ENCODE results near the gene NAPG. TPM values are rescaled to one million over a fixed set of nuclear protein-coding genes. Genes with fewer than 3 reads are reported as not detected.
"Not testable (repeated sequence)": the region's sequence is repeated elsewhere in the genome, so short reads cannot be mapped to it uniquely, and the experiment has no call there.

Gene NAPG
- total RNA-seq, 1 donor from 2014 or later: 40.0 TPM

GRCh38 chr18:10569941-10570340 lies 44.1 kb downstream of the NAPG start:
- DNase-seq (ENCODE audit: low spot score); intact Hi-C loops (cut with DNase I); ATAC-seq: not testable (repeated sequence)

GRCh38 chr18:10570622-10571021 lies 44.8 kb downstream of the NAPG start:
- intact Hi-C loops (cut with DNase I): no loop called here
- ATAC-seq (no peak), DNase-seq (ENCODE audit: low spot score) (no peak)

DNA sequence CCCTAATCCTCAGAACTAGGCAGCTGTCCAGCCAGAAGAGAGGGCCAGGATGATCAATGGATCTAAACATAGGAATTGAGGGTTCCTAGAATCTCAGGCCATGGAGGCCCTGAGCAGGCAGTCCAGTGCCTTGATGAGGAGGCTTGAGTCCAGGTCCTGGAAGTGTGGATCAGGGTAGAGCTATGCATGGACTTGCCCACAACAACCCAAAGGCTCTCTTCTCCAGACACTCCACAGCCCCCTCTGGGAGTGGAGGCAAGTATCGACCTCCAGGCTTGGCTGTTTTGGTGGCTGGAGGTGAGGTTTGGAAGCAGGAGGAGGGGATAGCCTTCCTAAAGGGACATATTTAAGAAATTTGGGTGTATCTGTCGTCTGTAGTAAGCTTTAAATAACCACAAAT lies 45.7 kb downstream of the NAPG start:
- intact Hi-C loops (cut with DNase I): no loop called here
- ATAC-seq: no peak
- no peak for DNase-seq (ENCODE audit: low spot score)

- ATAC-seq; DNase-seq (ENCODE audit: low spot score); intact Hi-C loops (cut with DNase I): not testable (repeated sequence)
Measured at GRCh38 chr18:10573261-10573660, 47.4 kb downstream of the NAPG start.

- DNase-seq (ENCODE audit: low spot score); intact Hi-C loops (cut with DNase I); ATAC-seq: not testable (repeated sequence)
Measured at GRCh38 chr18:10574412-10574811, 48.6 kb downstream of the NAPG start.

DNA sequence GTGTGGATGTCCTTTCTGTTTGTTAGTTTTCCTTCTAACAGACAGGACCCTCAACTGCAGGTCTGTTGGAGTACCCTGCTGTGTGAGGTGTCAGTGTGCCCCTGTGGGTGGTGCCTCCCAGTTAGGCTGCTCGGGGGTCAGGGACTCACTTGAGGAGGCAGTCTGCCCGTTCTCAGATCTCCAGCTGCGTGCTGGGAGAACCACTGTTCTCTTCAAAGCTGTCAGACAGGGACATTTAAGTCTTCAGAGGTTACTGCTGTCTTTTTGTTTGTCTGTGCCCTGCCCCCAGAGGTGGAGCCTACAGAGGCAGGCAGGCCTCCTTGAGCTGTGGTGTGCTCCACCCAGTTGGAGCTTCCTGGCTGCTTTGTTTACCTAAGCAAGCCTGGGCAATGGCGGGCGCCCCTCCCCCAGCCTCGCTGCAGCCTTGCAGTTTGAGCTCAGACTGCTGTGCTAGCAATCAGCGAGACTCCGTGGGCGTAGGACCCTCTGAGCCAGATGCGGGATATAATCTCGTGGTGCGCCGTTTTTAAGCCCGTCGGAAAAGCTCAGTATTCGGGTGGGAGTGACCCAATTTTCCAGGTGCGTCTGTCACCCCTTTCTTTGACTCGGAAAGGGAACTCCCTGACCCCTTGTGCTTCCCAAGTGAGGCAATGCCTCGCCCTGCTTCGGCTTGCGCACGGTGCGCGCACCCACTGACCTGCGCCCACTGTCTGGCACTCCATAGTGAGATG lies 52.2 kb downstream of the NAPG start:
- intact Hi-C loops (cut with DNase I); ATAC-seq; DNase-seq (ENCODE audit: low spot score): not testable (repeated sequence)

- intact Hi-C loops (cut with DNase I); ATAC-seq; DNase-seq (ENCODE audit: low spot score): not testable (repeated sequence)
Measured at GRCh38 chr18:10578573-10578899, 52.7 kb downstream of the NAPG start.

- no peak for ATAC-seq
- intact Hi-C loops (cut with DNase I): no loop called here
Measured at GRCh38 chr18:10579079-10579867, 53.4 kb downstream of the NAPG start.

DNA sequence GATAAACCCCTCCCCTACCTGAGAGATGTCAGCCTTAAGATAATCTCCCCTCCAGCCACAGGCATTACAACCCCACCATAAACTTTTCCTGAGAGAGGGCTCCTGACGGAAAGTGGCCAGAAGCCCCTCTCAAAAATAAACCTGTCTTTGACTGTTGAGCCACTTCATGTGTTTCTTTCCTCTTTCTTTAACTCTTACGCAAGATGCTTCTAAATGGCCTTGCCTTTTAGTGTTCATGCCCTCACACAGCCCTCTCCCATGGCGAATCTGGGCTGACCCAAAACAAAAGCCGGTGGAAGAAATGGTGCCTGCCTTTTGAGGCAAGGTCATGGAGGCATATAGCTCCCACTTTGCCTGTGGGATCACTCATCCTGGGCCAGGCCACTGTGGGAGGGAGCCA lies 54.4 kb downstream of the NAPG start:
- ATAC-seq (no peak), DNase-seq (ENCODE audit: low spot score) (no peak)
- intact Hi-C loops (cut with DNase I): no loop called here

More at GRCh38 chr18:10579079-10579867, 53.4 kb downstream of the NAPG start:
- DNase-seq (ENCODE audit: low spot score): no peak

- ATAC-seq (no peak), DNase-seq (ENCODE audit: low spot score) (no peak)
- intact Hi-C loops (cut with DNase I): no loop called here
Measured at GRCh38 chr18:10585260-10585659, 59.4 kb downstream of the NAPG start.

DNA sequence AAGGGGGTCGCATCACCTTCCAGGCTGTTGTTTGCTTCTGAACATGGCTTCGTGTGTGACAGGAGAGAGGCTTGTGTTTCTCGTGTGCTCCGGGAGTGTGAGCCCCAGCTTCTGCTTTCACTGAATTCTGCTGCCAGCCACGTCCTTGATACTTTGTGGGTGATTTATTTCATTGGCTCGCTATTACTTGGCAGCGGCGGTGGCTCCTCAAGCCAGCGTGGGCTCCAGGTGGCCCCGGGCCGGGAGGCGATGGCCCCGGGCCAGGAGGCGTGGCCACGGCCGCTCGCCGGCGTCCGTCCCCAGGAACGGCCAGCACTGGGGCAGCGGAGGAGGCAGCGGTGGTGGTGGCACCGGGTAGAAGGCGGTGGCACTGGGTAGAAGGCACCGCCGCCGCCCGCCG lies 63.1 kb downstream of the NAPG start:
- ATAC-seq: no peak
- intact Hi-C loops (cut with DNase I): no loop called here
- no peak for DNase-seq (ENCODE audit: low spot score)

GRCh38 chr18:10590412-10590811 lies 64.6 kb downstream of the NAPG start:
- no peak for DNase-seq (ENCODE audit: low spot score)
- intact Hi-C loops (cut with DNase I): no loop called here
- ATAC-seq: no peak

DNA sequence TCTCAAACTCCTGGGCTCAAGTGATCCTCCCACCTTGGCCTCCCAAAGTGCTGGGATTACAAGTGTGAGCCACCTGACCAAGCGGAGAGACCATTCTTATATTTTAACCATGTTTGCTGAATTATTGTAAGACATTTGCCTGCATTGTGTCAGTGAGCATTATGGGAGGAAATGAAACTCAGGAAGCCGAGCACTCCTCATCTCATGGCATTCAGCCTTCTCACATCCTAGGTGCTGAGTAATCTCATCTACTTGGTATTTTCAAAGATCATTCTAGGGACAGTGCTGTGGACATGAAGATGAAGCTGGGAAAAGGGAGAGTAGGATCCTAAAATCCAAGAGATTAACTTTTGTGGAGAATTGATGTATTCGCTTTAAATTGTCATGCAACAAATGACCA lies 66.1 kb downstream of the NAPG start:
- no peak for DNase-seq (ENCODE audit: low spot score)
- intact Hi-C loops (cut with DNase I): no loop called here
- no peak for ATAC-seq

DNA sequence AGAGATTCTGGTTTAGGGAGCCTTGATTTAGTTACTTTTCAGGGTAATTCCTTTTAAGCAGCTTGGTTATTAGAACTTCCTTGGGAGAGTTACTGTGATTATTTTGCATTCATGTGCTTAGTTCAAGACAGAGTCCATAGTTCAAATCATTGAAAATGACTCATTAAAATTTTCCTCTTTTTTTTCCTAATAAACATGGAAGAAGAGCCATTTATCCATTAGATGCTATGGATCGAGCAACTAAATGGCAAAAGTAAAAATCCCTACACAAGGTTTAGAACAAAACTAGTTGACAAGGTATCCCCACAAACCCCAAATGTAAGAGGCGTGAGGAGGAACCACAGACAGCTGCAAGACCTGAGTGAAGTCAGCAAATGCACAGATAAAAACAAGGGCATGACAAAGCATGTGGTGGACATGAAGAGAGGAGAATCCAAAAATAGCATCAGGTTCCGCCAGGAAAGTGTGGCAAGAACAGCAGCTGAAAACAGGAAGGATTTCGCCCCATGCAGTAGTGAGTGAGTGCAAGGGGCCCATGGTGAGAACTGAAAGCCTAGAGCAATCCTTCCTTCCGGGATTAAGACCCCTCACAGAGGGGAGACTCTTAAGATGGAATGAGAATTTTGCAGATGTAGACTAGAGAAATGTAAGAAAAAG lies 67.7 kb downstream of the NAPG start:
- peak; percentile 66 for ATAC-seq
- intact Hi-C loops (cut with DNase I); DNase-seq (ENCODE audit: low spot score): not testable (repeated sequence)

- DNase-seq (ENCODE audit: low spot score); intact Hi-C loops (cut with DNase I); ATAC-seq: not testable (repeated sequence)
Measured at GRCh38 chr18:10595917-10596316, 70.1 kb downstream of the NAPG start.

- ATAC-seq; intact Hi-C loops (cut with DNase I); DNase-seq (ENCODE audit: low spot score): not testable (repeated sequence)
Measured at GRCh38 chr18:10597695-10598094, 71.9 kb downstream of the NAPG start.

DNA sequence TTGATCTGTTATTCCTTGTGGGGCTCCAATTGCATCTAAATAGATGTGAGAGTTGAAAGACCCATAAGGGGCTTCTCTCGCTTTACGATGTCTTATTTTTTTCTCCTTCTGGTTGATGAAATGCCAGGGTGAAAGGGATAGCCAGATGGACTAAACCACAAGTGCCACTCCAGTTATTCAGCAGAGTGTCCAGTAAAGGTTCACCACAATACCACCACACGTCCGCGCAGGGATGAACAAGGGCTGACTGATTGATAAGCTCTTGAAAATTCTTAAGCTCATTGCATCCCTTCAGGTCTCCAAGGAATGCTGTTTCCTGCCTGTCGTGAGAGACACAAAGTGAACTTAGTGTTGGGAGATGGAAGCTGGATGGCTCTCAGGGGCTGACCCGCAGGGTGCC lies 74.9 kb downstream of the NAPG start:
- DNase-seq (ENCODE audit: low spot score); intact Hi-C loops (cut with DNase I); ATAC-seq: not testable (repeated sequence)
